HG03575 (cell line): ENCODE data around the gene WNT7B.

Experiments used
- ATAC-seq: cut with Tn5 transposase; IDR thresholded peaks from one replicate; pipeline ENCODE4 v1.9.1; 2021; ENCODE audit not compliant: unreplicated experiment, insufficient number of reproducible peaks, low FRiP score; ENCODE audit errors: extremely low read depth

WNT7B gene

DNA sequence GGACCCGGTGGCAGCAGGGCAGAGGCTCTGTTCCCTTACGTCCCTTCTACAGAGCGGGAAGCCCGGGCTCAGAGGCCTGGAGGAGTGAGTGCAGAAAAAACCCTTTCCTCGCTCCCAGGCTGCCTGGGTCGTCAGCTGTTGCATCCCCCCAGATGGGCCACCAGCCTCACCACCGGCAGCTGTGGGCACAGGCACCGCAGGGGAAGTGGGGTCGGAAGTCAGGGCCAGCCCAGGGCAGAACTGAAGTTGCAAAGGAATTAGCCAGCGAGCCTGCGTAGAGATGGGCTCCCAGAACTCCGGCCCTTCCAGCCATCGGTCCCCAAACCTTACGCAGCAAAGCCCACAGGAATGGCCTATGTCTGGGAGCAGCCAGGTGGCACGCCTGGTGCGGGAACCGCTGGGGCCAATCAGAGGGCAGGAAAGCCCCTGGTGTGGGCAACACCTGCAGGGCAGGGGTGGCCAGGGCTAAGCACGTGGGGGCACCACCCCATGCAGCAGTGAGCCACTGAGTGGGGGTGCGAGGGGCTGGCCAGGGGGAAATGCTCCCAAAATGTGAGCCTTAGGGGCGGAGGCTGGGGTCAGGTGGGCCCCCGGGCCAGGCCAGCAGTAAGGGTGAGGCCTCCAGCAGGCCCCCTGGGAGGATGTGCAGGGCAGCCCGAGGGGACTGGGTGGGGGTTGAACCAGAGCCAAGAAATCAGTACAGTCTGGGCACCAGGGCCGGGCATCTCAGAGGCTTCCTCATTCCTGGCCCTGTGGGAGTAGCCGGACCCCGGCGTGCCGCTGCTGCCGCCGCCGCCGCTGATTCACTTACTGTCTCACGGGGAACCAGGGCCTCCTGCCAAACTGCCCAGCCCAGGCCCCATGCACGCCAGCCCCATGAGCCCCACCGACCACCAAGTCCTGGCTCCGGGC is 58.2 kb downstream of the WNT7B start:
- ATAC-seq: no peak

DNA sequence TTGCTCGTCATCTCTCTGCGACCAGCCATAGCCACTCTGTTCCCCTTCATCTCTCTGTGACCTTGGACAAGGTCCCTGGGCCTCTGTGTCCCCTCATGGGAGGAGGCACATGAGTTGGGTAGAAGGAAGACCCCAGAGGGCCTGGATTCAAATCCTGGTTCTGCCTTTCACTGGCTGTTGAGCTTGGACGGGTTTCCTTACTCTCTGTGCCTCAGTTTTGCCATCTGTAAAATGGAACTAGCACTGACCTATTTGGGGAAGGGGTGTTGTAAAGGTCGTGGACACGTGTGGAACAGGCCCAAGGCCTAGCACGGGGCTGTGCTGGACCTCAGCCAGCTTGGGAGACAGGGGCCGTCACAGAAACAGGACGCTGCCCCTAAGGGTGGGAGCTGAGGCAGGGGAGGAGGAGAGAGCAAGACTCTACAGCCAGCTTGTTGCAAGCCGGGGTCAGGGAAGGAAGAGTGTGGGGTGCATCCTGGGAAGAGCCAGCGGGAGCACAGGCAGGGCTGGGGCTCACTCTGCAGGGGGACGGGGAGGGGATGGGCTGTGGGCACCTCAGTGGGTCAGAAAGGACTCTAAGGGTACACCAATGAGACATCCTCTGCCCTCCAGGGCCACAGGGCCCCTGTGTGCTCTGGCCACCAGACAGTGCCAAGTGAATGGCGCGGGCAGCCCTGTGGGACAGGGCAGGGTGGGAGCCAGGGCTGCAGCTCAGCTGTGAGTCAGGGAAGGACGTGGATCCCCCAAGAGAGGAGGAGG is 59.1 kb downstream of the WNT7B start:
- ATAC-seq: no peak

DNA sequence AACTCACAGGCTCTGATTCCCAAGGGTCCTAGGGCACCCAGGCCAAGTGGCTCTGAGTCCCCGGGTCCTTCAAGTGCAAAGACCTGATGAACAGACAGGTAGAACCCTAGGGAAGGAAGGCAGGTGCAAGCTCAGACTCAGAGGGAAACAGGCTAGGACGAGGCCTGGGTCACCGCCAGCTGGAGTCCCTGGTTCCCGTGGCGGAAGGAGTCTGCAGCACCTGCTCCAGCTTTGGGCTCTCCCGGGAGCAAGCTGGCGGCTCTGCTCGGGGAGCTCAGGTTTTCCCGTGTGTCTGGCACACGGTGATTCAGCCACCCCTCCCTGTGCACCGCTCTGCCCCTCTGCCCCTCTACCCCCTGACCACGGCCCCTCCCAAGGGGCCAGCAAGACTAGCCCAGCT is 59.8 kb downstream of the WNT7B start:
- no peak for ATAC-seq

DNA sequence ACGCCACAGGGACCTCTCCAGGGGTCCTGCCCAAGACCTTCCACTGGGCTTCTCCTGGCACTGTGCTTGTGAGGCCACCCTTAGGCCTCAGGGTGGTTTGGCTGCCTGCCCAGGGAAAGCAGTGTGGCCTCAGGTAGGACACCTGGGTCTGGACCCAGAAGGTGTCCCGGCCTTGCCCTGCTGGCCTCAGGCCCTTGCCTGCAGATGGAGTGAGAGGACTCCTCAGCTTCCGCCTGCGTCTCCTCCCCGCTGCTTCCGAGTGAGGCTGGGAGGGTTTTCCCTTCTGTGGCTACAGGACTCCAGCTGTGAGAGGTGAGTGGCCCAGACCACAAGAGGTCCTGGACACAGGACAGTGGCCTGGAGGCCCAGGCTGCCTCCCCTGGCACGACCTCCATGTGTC is 60.4 kb downstream of the WNT7B start:
- ATAC-seq: no peak

DNA sequence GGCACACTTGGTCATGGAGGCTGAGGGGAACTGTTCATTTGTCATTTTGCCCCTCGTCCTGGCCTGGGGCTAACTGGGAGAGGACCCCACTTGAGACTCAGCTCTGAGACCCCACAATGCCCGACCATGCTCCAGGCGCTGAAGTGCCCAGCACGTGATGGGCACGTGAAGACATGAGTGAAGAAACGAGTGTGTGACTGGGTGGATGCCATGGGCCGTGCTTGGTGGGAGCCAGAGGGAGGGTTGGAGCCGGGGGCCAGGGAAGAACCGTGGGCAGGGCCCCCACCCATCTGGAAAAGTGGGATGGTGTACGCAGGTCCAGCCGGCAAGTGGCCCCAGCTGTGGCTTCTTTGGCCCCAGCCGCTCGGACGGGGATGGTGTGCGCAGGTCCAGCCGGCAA is 61.1 kb downstream of the WNT7B start:
- ATAC-seq: no peak

DNA sequence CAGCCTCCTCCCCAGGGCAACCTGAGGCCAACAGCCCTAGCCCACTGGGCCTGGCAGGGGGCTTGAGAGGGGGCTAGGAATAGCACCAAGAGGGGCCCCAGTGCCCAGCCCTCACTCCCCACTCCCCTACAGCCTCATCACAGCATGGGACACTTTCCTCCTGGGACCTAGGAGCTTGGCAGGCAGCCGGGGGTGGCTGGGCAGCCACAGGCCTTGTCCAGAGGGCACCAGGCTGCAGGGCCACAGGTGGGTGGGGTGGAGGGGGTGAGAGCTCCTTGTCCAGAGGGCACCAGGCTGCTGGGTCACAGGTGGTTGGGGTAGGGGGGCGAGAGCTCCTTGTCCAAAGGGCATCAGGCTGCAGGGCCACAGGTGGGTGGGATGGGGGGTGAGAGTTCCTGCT is 61.8 kb downstream of the WNT7B start:
- no peak for ATAC-seq

DNA sequence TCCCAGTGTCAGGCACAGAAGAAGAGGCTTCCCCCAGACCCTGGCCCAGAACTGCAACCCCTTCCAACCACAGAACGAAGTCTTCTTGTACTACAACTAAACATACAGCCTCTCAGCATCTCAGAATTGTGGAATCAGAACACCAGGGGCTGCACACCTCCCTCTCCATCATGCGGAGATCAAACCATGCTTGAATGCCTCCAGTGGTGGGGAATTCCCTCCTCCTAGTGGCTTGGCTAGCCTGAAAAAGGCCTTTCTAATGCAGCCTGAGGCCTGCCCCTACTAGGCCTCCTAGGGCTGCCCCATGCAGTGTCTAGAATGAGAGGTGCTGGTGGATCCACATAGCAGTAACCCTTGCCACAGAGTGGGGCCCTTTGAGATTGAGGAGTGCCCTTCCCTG is 62.7 kb downstream of the WNT7B start:
- no peak for ATAC-seq

DNA sequence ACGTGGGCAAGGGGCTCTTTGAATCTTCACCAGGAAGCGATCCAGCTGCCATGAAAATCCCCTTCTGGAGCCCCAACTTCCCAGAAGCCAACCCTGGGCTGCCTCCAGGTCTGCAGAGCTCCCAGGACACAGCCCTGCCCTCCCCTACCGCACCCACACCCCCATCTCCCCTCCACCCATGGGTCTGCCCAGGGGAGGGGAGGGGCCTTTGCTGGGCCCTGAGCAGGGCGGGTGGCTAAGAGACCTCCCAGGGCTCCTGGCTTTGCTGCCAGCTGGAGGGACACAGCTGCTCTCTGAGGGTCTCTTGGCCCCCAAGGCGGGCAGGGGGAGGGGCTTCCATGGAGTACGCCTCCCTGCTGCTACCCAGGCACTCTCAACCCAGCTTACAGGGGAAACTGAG is 64.1 kb downstream of the WNT7B start:
- ATAC-seq: no peak

DNA sequence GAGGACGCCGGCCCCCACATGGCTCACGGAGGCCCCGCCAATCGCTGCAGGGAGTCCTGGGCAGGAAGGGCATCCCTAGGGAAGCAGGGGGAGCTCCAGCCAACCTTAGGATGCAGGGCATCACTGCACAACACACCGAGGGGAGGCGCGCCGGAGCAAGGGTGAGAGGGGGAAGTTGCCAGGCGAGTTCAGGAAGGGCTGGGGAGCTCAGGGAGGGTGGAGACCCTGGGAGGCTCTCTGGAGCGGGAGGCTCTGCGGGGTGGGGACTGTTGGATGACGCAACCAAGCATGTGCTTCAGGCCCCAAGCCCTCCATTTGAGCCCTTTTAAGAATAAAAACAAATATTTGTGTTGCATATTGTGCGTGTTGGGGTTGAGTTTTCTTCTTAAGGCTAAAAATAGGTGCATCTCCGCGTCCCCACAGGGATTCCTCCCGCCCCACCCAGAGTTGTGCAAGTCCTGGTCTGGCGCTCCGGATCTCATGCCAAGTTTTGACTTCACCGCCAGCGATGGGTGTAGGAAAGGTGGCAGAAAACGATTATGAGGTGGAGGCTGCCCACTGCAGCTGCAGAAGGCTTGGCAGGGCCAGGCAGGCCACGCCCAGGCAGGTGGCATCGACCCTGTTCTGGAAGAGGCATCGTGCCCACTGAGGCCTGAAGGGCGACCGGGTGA is 65.2 kb downstream of the WNT7B start:
- ATAC-seq: no peak

DNA sequence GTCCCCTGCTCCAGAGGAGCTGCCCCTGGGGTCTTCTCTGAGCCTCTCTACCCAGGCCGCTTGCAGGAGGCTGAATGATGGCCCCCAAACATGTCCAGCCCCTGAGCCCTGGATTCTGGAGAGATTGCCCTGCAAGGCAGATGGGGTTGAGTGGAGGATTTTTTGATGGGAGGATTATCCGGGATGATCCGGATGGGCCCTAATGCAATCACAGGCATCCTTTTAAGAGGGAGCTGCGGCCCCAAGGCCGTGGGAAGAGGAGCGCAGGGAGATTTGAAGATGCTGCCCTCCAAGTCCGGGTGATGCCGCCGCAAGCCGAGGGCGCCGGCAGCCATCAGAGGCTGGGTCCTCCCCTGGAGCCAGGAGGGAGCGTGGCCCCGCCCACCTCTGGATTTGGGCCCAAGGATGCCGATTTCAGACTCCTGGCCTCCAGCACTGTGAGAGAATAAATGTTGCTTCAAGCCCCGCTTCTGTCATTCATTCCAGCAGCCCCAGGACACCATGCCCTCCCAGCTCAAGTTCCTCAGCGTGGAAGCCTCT is 66.0 kb downstream of the WNT7B start:
- no peak for ATAC-seq

DNA sequence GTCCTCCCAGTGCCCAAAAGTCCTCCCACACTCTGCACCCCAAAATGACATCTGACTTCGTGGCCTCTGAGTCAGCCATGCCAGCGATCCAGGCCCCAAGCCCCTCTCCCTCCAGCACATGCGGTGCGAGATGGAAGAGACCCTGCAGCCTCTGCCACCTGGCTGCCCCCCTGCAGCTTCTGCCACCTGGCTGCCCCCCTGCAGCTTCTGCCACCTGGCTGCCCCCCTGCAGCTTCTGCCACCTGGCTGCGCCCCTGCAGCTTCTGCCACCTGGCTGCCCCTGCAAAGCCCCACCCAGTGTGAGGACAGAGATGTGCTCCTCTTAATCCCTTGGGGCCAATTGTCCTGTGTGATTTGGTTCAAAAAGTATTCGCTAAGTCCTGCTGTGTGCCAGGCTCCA is 68.0 kb downstream of the WNT7B start:
- ATAC-seq: no peak

DNA sequence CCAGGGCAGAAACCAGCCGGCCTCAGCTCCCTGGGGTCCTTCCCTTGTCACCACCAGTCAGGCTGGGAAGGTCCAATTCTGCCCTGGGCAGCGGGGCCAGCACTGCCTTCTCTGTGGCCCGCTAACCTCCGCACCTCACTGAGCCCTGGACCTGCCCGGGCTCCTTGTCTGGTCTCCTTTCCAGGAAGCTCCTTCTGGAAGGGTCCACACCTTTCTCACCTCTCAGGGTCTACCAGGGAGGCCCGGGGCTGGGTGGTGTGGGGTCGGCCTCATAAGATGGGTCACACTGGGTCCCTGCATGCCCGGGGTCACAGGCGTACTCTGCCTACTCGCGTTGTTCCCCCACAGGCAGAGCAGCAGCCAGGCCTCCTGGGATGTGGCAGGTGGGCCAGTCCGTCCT is 69.0 kb downstream of the WNT7B start:
- ATAC-seq: no peak

DNA sequence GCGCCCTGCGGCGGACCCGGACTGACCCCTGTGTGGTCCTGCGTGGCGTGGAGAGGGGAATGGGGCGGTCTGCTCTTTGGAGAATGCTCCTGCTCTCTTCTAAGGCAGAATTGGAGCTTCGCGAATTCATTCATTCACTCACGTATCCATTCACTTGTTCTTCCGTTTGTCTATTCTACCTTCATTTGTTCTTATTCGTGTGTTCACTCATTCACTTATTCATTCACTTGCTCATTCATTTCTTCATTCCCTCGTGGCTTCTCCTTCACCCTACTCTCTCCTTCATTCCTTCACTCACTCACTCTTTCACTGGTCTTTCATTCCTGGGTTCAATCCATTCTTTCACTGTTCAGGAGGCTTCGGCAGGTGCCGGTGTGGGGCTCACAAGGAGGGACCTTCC is 69.6 kb downstream of the WNT7B start:
- ATAC-seq: no peak

DNA sequence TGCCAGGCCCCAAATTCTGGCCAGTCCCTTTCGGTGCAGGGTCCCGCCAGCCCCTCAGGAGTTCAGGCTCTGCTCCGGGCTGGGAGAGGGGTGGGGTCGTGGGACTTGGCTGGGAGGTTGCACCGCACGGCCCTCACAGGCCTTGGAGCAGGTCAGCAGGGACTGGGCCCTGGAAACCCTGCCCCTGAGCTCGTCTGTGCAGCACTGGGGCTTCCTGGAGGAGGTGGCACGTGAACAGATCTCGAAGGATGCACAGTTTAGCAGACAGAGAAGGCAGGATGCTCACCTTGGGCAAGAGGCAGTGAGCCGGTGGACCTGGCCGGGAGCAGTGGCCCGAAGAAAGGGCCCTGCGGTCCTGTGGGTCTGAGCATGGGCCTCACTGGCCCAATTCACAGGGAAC is 70.0 kb downstream of the WNT7B start:
- ATAC-seq: no peak

DNA sequence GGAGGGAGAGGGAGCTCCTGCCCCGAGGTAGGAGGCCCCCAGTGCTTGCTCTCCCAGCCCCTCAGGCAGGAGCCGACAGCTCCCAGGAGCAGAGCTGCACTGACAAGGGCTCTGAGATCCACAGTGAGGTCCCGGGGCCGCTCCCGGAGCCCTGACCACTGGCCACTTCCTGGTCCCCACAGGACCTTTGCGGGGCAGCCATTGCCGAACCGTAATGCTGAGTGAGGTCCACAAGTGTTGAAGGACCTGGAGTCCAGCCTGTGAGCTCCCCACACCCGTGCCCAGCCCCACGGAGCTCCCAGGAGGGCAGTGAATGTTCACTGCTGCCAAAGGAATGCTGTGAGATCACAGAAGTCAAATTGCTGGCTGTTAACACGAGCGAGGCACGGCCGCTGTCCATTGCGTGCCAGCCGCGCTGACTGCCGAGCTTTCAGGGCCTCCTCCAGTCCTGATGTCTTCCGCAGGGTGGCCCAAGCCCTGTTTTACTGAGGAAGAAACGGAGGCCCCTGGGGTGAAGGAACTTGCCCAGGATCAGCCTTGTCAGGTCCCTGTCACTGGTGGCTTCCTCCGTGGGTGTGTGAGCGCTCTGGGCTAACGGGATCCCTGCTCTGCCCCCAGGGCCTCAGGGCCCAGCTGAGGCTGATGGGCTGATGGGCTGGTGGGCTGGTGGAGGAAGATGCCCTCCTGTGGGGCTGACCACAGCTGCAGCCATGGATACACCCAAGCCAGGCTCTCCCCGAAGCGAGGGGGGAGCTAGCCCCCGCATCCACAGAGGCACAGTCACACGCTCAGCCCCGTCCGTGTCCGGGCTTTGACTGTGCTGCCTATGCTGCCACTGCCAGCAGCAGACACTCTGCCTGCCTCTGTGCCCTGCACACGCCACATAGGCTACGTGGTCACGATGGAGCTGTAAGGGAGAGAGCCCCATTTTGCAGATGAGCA is 70.8 kb downstream of the WNT7B start:
- no peak for ATAC-seq

DNA sequence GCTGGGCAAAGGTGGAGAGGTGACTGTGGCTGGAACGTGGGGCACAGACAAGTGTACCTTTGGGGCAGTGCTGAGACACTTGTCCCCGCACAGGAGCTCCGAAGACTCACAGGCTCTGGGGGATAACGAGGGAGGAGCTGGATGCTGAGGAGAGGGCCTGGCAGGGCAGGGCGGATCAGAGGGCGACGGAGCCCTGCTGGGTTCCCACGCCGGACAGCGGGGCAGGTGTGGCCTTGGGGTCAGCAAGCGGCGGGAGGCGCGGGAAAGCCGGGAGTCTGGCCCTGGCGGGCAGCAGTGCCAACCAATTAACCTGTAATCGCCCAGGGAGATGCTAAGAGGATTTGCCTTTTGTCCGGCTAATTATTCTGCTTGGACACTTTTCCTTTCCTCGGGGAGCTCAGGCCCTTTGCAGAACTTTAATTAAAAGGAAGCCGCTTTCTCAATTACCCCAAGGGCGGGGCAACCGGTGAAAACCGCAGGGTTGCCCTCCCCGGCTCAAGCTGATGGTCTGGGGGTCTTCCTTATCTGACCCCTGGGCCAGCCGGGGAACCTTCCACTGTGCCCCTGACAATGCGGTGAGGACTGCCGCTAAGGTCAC is 71.5 kb downstream of the WNT7B start:
- ATAC-seq: no peak

DNA sequence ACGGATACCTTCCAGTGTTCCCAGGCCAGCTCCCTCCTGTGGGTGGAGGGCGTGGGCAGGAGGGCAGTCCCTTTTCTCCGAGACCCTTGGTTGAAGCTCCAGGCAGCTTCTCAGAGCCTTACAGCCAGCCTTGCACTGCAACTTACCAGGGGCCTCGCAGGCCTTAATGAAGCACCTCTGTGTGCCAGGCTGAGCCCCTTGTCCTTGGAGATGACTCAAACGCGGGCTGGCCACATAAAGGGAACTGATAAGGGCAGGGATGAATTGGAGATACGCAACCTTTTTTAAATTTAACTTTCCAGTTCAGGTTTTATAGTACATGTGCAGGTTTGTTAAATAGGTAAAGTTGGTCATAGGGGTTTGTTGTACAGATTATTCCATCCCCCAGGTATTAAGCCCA is 72.7 kb downstream of the WNT7B start:
- no peak for ATAC-seq
